NCI-H146 treated with DMSO at 0.1 percent for 48 hours (cell line): ENCODE data around the gene REM2.

Source experiments
- DNase-seq: peaks from one replicate; lab custom pipeline; 2025; ENCODE audit not compliant: unreplicated experiment; lab: John Stamatoyannopoulos, UW

The REM2 gene

GRCh38 chr14:22883173-22883976 lies at the start of gene REM2:
Gene REM2, plus strand, starts transcription at chr14:22883222. Its CDS starts 66 bp downstream, at chr14:22883288.
- peak; percentile 83 for DNase-seq

GRCh38 chr14:22835505-22835904 lies 47.5 kb upstream of the REM2 start:
- no peak for DNase-seq

- no peak for DNase-seq
Observed at GRCh38 chr14:22836301-22837113, 46.5 kb upstream of the REM2 start, which contains the start of gene MMP14. Gene MMP14, plus strand, starts transcription at chr14:22836585. Its CDS starts 233 bp downstream, at chr14:22836818.

- DNase-seq = no peak
Observed at GRCh38 chr14:22837114-22837749, 45.8 kb upstream of the REM2 start.

GRCh38 chr14:22837750-22838538 lies 45.1 kb upstream of the REM2 start:
- DNase-seq = no peak

- DNase-seq = no peak
Observed at GRCh38 chr14:22838631-22839041, 44.4 kb upstream of the REM2 start.

GRCh38 chr14:22839159-22839779 lies 43.8 kb upstream of the REM2 start:
- DNase-seq = no peak

GRCh38 chr14:22841311-22841710 lies 41.7 kb upstream of the REM2 start:
- no peak for DNase-seq

GRCh38 chr14:22841769-22842168 lies 41.3 kb upstream of the REM2 start:
- DNase-seq = no peak

- no peak for DNase-seq
Observed at GRCh38 chr14:22842211-22843122, 40.6 kb upstream of the REM2 start.

GRCh38 chr14:22843123-22843925 lies 39.7 kb upstream of the REM2 start:
- no peak for DNase-seq

GRCh38 chr14:22844221-22845102 lies 38.6 kb upstream of the REM2 start:
- DNase-seq = no peak

- DNase-seq = no peak
Observed at GRCh38 chr14:22845103-22845394, 38.0 kb upstream of the REM2 start.

- DNase-seq = no peak
Observed at GRCh38 chr14:22845821-22846625, 37.0 kb upstream of the REM2 start.

- no peak for DNase-seq
Observed at GRCh38 chr14:22846811-22847307, 36.2 kb upstream of the REM2 start.

- no peak for DNase-seq
Observed at GRCh38 chr14:22847661-22848341, 35.2 kb upstream of the REM2 start.
